GM10266 (cell line): ENCODE measurements around the gene ADRB2.

ENCODE experiments used
- DNase-seq: peaks from one replicate; pipeline ENCODE4 v3.0.0; 2012; ENCODE audit errors: extremely low spot score
- CTCF ChIP-seq: IDR thresholded peaks from 2 replicates; pipeline ENCODE4 v1.5.1; 2012; ENCODE audit warnings: mild to moderate bottlenecking, low read depth; ENCODE audit not compliant: control insufficient read depth, insufficient read depth; ENCODE audit errors: missing control alignments

ADRB2 gene

DNA sequence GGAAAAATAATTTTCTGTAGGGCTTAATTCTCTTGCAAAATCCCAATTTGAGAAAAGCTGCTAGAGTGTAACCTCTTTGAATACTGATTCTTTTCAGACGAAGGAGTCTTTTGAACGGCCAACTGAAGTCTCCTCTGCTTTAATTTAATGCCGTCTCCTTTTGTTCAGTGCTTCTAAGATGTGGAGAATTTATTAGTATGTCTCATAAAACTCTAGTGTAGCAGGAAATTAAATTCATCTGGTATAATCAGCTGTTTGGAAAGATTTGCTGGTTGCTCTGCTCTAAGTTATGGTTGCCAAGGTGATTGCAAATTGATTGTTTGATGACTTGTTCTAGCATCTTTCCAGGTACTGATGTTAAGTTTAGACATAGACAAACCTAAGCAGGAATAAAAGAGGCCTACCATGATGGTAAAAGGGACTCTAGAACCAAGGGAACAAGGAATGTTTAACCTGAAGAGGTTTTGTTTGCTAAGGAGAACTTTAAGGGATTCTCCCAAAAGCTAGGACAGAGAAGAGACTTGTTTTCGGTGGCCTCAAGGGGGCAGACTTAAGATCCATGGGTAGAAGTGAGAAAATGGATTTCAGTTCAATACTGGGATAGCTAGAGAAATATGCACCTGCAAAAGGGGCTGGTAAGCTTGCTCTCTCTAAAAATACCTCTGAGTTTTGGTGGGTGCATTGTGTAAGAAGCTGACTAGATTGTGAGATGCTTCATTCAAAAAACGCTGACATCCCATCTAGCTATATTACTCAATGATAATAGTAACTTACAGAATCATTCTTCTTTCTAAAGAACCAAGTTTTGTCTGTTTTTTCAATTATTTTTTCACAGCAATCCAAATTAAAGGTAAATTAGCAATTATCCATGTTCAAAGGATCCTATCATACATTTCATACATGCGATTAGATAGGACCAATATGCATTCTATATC is 5.7 kb upstream of the ADRB2 start:
- DNase-seq = no peak

DNA sequence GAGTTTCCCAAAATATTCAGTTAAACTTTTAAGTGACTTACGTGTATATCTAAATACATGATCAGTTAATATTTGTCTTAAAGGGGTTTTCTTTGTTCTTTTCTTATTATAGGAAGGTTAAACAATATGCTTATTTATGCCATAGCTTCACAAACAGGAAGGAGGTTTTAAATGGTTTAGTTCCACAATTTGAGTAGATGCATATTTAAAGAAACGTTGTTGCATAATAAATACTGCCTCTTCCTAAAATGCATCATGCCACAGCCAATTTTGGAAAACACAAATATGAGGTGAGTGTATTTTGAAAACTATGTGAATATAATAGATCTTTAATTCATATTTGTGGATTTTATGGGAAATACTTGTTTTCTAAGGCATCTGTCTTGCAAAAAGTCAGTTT is 2.5 kb upstream of the ADRB2 start:
- no peak for TF ChIP-seq CTCF
- DNase-seq = no peak

More for the DNA sequence above, 5.7 kb upstream of the ADRB2 start:
- TF ChIP-seq CTCF = peak; percentile 50

- no peak for TF ChIP-seq CTCF
- no peak for DNase-seq
Measured at GRCh38 chr5:148825716-148826052, 727 bp upstream of the ADRB2 start.

- DNase-seq = no peak
- no peak for TF ChIP-seq CTCF
Measured at GRCh38 chr5:148826739-148827070, 294 bp downstream of the ADRB2 start.

DNA sequence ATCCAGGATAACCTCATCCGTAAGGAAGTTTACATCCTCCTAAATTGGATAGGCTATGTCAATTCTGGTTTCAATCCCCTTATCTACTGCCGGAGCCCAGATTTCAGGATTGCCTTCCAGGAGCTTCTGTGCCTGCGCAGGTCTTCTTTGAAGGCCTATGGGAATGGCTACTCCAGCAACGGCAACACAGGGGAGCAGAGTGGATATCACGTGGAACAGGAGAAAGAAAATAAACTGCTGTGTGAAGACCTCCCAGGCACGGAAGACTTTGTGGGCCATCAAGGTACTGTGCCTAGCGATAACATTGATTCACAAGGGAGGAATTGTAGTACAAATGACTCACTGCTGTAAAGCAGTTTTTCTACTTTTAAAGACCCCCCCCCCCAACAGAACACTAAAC is 1.3 kb downstream of the ADRB2 start:
- TF ChIP-seq CTCF = no peak
- no peak for DNase-seq

DNA sequence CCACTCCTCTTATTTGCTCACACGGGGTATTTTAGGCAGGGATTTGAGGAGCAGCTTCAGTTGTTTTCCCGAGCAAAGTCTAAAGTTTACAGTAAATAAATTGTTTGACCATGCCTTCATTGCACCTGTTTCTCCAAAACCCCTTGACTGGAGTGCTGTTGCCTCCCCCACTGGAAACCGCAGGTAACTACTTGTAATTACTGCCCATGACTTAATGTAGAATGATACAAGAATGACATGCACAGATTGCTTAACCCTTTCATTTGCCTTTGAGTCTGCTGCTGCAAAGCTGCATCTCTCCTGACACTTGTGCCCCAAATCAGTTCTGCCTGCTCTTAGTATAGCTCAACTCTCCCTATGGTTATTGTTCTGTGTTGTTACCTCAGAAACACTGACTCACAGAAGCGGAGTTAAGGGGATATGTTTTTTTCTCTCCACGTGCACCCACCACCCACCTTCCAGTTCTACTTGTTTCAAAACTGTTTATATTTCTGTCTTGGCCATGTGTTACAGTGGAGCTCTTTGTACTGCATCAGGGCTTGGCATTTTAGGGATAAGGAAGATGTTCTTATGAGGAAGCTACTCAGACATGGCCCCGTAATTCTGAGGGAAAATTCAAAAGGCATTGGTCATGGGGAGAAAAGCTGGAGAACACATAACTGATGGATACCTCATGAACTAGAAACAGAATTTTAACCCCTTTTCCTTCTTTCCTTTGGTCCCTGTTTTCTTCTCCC is 2.3 kb downstream of the ADRB2 start:
- no peak for TF ChIP-seq CTCF
- no peak for DNase-seq

DNA sequence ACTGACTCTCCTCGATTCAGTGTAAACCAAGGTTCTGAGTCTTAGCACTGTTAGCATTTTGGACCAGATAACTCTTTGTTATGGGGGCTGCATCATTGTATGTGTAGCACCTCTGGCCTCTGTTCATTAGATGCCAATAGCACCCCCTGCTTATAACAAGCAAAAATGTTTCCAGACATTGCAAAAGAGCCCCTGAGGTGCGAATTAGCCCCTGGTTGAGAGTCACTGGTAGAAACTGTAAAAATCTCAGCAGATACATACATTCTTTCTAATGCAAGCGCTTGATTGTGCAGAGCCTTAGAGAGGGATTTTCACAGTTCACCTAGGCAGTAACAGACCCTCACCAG is 2.8 kb downstream of the ADRB2 start:
- TF ChIP-seq CTCF = no peak
- DNase-seq = no peak
